Measurements from ENCODE around the gene NRAP.

DNA sequence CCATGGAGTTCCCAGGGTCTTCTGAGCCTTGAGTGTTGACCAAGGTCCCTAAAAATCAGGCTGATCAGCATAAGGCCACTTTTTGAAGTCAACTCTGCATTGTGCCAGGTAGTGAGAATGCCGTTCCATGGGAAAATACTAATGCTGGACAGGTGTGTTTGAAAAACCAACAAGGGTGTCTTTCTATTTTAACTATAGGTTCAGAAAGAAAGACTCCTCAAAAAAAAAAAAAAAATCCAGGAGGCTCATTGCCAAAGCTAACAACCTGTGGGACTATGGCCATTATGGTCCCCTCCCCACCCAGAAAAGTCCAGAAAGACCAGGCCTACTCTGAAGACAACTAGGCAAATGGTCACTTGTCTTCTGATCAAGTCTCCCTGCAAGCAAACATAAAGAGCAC lies 44.4 kb downstream of the NRAP start:
- TF ChIP-seq, protein P1, sequence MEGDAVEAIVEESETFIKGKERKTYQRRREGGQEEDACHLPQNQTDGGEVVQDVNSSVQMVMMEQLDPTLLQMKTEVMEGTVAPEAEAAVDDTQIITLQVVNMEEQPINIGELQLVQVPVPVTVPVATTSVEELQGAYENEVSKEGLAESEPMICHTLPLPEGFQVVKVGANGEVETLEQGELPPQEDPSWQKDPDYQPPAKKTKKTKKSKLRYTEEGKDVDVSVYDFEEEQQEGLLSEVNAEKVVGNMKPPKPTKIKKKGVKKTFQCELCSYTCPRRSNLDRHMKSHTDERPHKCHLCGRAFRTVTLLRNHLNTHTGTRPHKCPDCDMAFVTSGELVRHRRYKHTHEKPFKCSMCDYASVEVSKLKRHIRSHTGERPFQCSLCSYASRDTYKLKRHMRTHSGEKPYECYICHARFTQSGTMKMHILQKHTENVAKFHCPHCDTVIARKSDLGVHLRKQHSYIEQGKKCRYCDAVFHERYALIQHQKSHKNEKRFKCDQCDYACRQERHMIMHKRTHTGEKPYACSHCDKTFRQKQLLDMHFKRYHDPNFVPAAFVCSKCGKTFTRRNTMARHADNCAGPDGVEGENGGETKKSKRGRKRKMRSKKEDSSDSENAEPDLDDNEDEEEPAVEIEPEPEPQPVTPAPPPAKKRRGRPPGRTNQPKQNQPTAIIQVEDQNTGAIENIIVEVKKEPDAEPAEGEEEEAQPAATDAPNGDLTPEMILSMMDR (IDR thresholded peaks at IDR 0.05; ENCODE audit: poor library complexity) = no peak
- TF ChIP-seq EZH2 (IDR thresholded peaks at IDR 0.05; ENCODE audit: borderline replicate concordance) (no peak), EZH2phosphoT487 (IDR thresholded peaks at IDR 0.05; ENCODE audit: low read depth, severe bottlenecking, unreplicated experiment) (no peak)

All from hepatocyte (in vitro differentiated cells).